Astrocyte (in vitro differentiated cells and primary cell): ENCODE measurements around the gene PCDHB16. TPM values are rescaled to one million over a fixed set of nuclear protein-coding genes. Genes with fewer than 3 reads are reported as not detected.
"Not testable (repeated sequence)": the region's sequence is repeated elsewhere in the genome, so short reads cannot be mapped to it uniquely, and the experiment has no call there.

Source experiments
- DNase-seq: peaks from one replicate; pipeline ENCODE4 v3.0.0-alpha.2; 2010; ENCODE audit warnings: low read depth
- FAIRE-seq: peaks from 2 replicates; lab custom pipeline; 2011; peaks lifted over from hg19 to GRCh38; lab: Jason Lieb, UNC
- H2AFZ ChIP-seq: 2 replicates; pipeline ENCODE4 v1.6.0; 2012; ENCODE audit warnings: low read depth, low read length, inconsistent platforms
- H3K27ac ChIP-seq: 2 replicates; pipeline ENCODE4 v1.5.1; 2011; ENCODE audit warnings: low read depth, low read length, inconsistent platforms
- H3K27me3 ChIP-seq: 2 replicates; pipeline ENCODE4 v1.6.0; 2011; ENCODE audit warnings: low read length, inconsistent platforms; ENCODE audit not compliant: insufficient read depth
- H3K36me3 ChIP-seq: 2 replicates; pipeline ENCODE4 v1.5.1; 2011; ENCODE audit warnings: low read length, inconsistent platforms; ENCODE audit not compliant: insufficient read depth
- H3K4me1 ChIP-seq: 2 replicates; pipeline ENCODE4 v1.5.1; 2011; ENCODE audit warnings: low read length, inconsistent platforms; ENCODE audit not compliant: insufficient read depth
- H3K4me2 ChIP-seq: 2 replicates; pipeline ENCODE4 v1.6.0; 2012; ENCODE audit warnings: low read length, inconsistent platforms
- H3K4me3 ChIP-seq: 2 replicates; pipeline ENCODE4 v1.5.1; 2011; ENCODE audit warnings: low read depth, mild to moderate bottlenecking, low read length, inconsistent platforms; ENCODE audit not compliant: insufficient read depth
- H3K79me2 ChIP-seq: 2 replicates; pipeline ENCODE4 v1.6.0; 2012; ENCODE audit warnings: mild to moderate bottlenecking, low read length, inconsistent platforms; ENCODE audit not compliant: insufficient read depth
- H3K9ac ChIP-seq: 2 replicates; pipeline ENCODE4 v1.6.0; 2012; ENCODE audit warnings: mild to moderate bottlenecking, low read length, inconsistent platforms
- H3K9me3 ChIP-seq: 2 replicates; pipeline ENCODE4 v1.5.1; 2012; ENCODE audit warnings: low read depth, mild to moderate bottlenecking, low read length, inconsistent platforms; ENCODE audit not compliant: insufficient read depth
- H4K20me1 ChIP-seq: 2 replicates; pipeline ENCODE4 v1.6.0; 2012; ENCODE audit warnings: low read length, inconsistent platforms; ENCODE audit not compliant: insufficient read depth
- H3K27ac Mint-ChIP-seq: one replicate; pipeline ENCODE4 v1.8.0; 2021; ENCODE audit warnings: mild to moderate bottlenecking, mixed read lengths; ENCODE audit not compliant: unreplicated experiment
- H3K27me3 Mint-ChIP-seq: one replicate; pipeline ENCODE4 v1.8.0; 2021; ENCODE audit warnings: low read depth, mixed read lengths; ENCODE audit not compliant: unreplicated experiment
- H3K36me3 Mint-ChIP-seq: one replicate; pipeline ENCODE4 v1.8.0; 2021; ENCODE audit warnings: low read depth, mixed read lengths; ENCODE audit not compliant: unreplicated experiment
- H3K4me1 Mint-ChIP-seq: one replicate; pipeline ENCODE4 v1.8.0; 2021; ENCODE audit warnings: low read depth, mixed read lengths; ENCODE audit not compliant: unreplicated experiment
- H3K4me3 Mint-ChIP-seq: one replicate; pipeline ENCODE4 v1.8.0; 2021; ENCODE audit warnings: mild to moderate bottlenecking, moderate library complexity, mixed read lengths; ENCODE audit not compliant: unreplicated experiment
- H3K9me3 Mint-ChIP-seq: one replicate; pipeline ENCODE4 v1.8.0; 2021; ENCODE audit warnings: mild to moderate bottlenecking, mixed read lengths; ENCODE audit not compliant: unreplicated experiment
- CTCF ChIP-seq: IDR thresholded peaks from 2 replicates; pipeline ENCODE4 v1.5.1; 2011; ENCODE audit warnings: low read depth, mild to moderate bottlenecking, inconsistent platforms, low read length, moderate library complexity; ENCODE audit not compliant: insufficient read depth
- EZH2 ChIP-seq: IDR thresholded peaks from 2 replicates; pipeline ENCODE4 v1.6.1; 2012; ENCODE audit warnings: mild to moderate bottlenecking, low read length, inconsistent platforms; ENCODE audit not compliant: insufficient read depth
- total RNA-seq: library from RNA; stranded (reverse); gene quantifications from 2 replicates; pipeline ENCODE4 v1.2.1, GENCODE V29; 2021

Gene PCDHB16
- total RNA-seq, 1 donor from 2014 or later, result 3.2 TPM

GRCh38 chr5:141215504-141215903, 33.3 kb downstream of the PCDHB16 start:
- not testable (repeated sequence) for H3K4me2 ChIP-seq, H3K4me1 ChIP-seq, H3K4me3 ChIP-seq, H4K20me1 ChIP-seq, H3K9ac ChIP-seq, H3K27ac Mint-ChIP-seq, FAIRE-seq, H3K27me3 Mint-ChIP-seq, H3K79me2 ChIP-seq, H3K4me1 Mint-ChIP-seq, H3K9me3 ChIP-seq, H3K4me3 Mint-ChIP-seq, H3K27me3 ChIP-seq, H3K27ac ChIP-seq, DNase-seq, H2AFZ ChIP-seq, H3K36me3 ChIP-seq
- Mint-ChIP-seq H3K36me3 (peaks cover 15% of the 10 kb centered on the region), H3K9me3 (peaks cover 32% of the 10 kb centered on the region)

- not testable (repeated sequence) for DNase-seq, H2AFZ ChIP-seq, H3K4me3 Mint-ChIP-seq, H3K27me3 Mint-ChIP-seq, H3K27me3 ChIP-seq, H3K27ac Mint-ChIP-seq, H3K9ac ChIP-seq, H3K27ac ChIP-seq, FAIRE-seq, H4K20me1 ChIP-seq, H3K4me2 ChIP-seq, H3K9me3 ChIP-seq, H3K4me1 Mint-ChIP-seq, H3K36me3 ChIP-seq, H3K79me2 ChIP-seq, H3K4me1 ChIP-seq, H3K4me3 ChIP-seq
- H3K36me3 Mint-ChIP-seq, result peaks cover 15% of the 10 kb centered on the region
- peaks cover 30% of the 10 kb centered on the region for H3K9me3 Mint-ChIP-seq
Observed at GRCh38 chr5:141216035-141216434, 33.8 kb downstream of the PCDHB16 start.

DNA sequence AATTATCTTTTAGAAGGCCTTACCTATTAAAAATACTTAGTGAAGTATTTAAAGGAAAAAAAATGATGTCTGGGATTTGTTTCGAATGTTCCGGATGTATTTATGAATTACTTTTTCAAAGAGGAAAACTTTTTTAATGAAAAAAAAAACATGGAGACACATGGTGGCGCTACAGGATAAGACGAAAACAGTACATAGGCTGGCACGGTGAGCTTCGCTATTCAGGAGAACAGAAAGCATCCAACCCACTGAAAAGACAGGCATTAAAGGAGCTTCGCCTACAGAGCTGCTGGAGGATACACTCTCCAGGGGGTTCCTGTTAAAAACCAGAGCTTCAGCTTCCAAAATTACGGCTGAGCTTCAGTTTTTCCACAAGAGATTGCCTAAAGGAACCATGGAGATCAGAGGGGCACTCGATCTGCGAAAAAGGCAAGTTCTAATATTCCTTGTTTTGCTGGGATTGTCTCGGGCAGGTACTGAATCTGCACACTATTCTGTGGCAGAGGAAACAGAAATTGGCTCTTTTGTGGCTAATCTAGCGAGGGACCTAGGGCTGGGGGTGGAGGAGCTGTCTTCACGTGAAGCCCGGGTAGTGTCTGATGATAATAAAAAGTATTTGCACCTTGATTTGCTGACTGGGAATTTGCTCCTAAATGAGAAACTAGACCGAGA, 41.1 kb downstream of the PCDHB16 start, which contains the start of gene PCDHB14:
Gene PCDHB14, plus strand, starts transcription at position 232 of the 672 bp plus-strand sequence. Its CDS starts 163 bp downstream, at position 395.
- Histone ChIP-seq H3K4me2 (peak within 1 kb of the TSS; percentile 29), H3K4me3 (no peak within 1 kb of the TSS), H2AFZ (no peak within 1 kb of the TSS), H3K27me3 (no peaks in the 10 kb centered on the region), H3K4me1 (no peaks in the 10 kb centered on the region), H4K20me1 (no peaks in the 10 kb centered on the region), H3K9ac (no peak within 1 kb of the TSS), H3K79me2 (no peaks in the 10 kb centered on the region), H3K36me3 (no peaks in the 10 kb centered on the region), H3K9me3 (peaks cover 19% of the 10 kb centered on the region), H3K27ac (no peak within 1 kb of the TSS)
- no peak within 1 kb of the TSS for H3K27ac Mint-ChIP-seq
- TF ChIP-seq EZH2 (no peak), CTCF (no peak)
- H3K4me1 Mint-ChIP-seq, result no peaks in the 10 kb centered on the region
- no peak for FAIRE-seq
- peaks cover 8% of the 10 kb centered on the region for H3K36me3 Mint-ChIP-seq
- DNase-seq, result peak; percentile 7
- peak within 1 kb of the TSS; percentile 76 for H3K4me3 Mint-ChIP-seq
- peaks cover 18% of the 10 kb centered on the region for H3K9me3 Mint-ChIP-seq
- no peaks in the 10 kb centered on the region for H3K27me3 Mint-ChIP-seq

DNA sequence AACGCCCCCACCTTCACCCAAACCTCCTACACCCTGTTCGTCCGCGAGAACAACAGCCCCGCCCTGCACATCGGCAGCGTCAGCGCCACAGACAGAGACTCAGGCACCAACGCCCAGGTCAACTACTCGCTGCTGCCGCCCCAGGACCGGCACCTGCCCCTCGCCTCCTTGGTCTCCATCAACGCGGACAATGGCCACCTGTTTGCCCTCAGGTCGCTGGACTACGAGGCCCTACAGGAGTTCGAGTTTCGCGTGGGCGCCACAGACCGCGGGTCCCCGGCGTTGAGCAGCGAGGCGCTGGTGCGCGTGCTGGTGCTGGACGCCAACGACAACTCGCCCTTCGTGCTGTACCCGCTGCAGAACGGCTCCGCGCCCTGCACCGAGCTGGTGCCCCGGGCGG, 42.7 kb downstream of the PCDHB16 start:
- H3K9me3 Mint-ChIP-seq, result peaks cover 12% of the 10 kb centered on the region
- H3K27me3 Mint-ChIP-seq, H3K9ac ChIP-seq, H3K27ac Mint-ChIP-seq, DNase-seq, H3K4me1 Mint-ChIP-seq, H3K27me3 ChIP-seq, H3K36me3 ChIP-seq, H3K36me3 Mint-ChIP-seq, H3K4me1 ChIP-seq, H3K27ac ChIP-seq, H3K4me2 ChIP-seq, FAIRE-seq, H3K4me3 Mint-ChIP-seq, H2AFZ ChIP-seq, H3K4me3 ChIP-seq, H4K20me1 ChIP-seq, H3K79me2 ChIP-seq: not testable (repeated sequence)
- H3K9me3 ChIP-seq, result peaks cover 19% of the 10 kb centered on the region

GRCh38 chr5:141225421-141225820, 43.2 kb downstream of the PCDHB16 start:
- peaks cover 12% of the 10 kb centered on the region for H3K9me3 Mint-ChIP-seq
- not testable (repeated sequence) for FAIRE-seq

More at GRCh38 chr5:141225421-141225820, 43.2 kb downstream of the PCDHB16 start:
- not testable (repeated sequence) for H3K4me3 ChIP-seq, H3K4me2 ChIP-seq, DNase-seq, H3K9ac ChIP-seq, H3K27ac Mint-ChIP-seq, H3K79me2 ChIP-seq, H3K4me1 Mint-ChIP-seq, H3K4me3 Mint-ChIP-seq, H3K27me3 Mint-ChIP-seq, H3K36me3 Mint-ChIP-seq, H3K4me1 ChIP-seq, H3K36me3 ChIP-seq, H3K27me3 ChIP-seq, H3K27ac ChIP-seq, H2AFZ ChIP-seq, H4K20me1 ChIP-seq
- peaks cover 19% of the 10 kb centered on the region for H3K9me3 ChIP-seq
